Esophagus muscularis mucosa (tissue), 4 donors: ENCODE measurements around the gene YWHAG. TPM values are rescaled to one million over a fixed set of nuclear protein-coding genes. Genes with fewer than 3 reads are reported as not detected.
"Not testable (repeated sequence)": the region's sequence is repeated elsewhere in the genome, so short reads cannot be mapped to it uniquely, and the experiment has no call there.

Experiments used
- DNase-seq: peaks from one replicate; pipeline ENCODE4 v3.0.0-alpha.2; 2017; ENCODE audit errors: extremely low spot score
- H3K27ac ChIP-seq, 4 donors: fragments of 200-600 bp; sonication (generic); replicated peaks in 1 of 4; 1 replicate in 3 of 4; 2 replicates in 1 of 4; pipeline ENCODE4 v1.5.1; 2016 to 2019; ENCODE audit warnings: mild to moderate bottlenecking in 1 of 4
- H3K27me3 ChIP-seq, 4 donors: fragments of 200-600 bp; sonication (generic); one replicate each; pipeline versions ENCODE4 v1.5.1 to v1.6.0; 2016 to 2019
- H3K36me3 ChIP-seq, 4 donors: fragments of 200-600 bp; sonication (generic); one replicate each; pipeline ENCODE4 v1.5.1; 2016 to 2019
- H3K4me1 ChIP-seq, 4 donors: fragments of 200-600 bp; sonication (generic); one replicate each; pipeline ENCODE4 v1.5.1; 2016 to 2019
- H3K4me3 ChIP-seq, 4 donors: fragments of 200-600 bp; sonication (generic); 1 replicate in 2 of 4; 2 replicates in 2 of 4; pipeline ENCODE4 v1.5.1; 2016 to 2019; ENCODE audit warnings: mild to moderate bottlenecking in 4 of 4, moderate library complexity in 1 of 4
- H3K9me3 ChIP-seq, 4 donors: fragments of 200-600 bp; sonication (generic); 1 replicate in 3 of 4; 2 replicates in 1 of 4; pipeline ENCODE4 v1.5.1; 2016 to 2019
- CTCF ChIP-seq, 3 experiments: fragments of 200-600 bp in 2 of 3; fragments of 450-650 bp in 1 of 3; sonication (generic) in 2 of 3; IDR thresholded peaks; one replicate each; pipeline ENCODE4 v1.5.1; 2017 to 2019; ENCODE audit warnings: antibody characterized with exemption in 3 of 3, mild to moderate bottlenecking in 2 of 3, moderate library complexity in 1 of 3
- EP300 ChIP-seq: sonication (generic); formaldehyde crosslinking; IDR thresholded peaks from one replicate; pipeline ENCODE4 v1.6.1; 2017; ENCODE audit warnings: antibody characterized with exemption
- POLR2A ChIP-seq: fragments of 450-650 bp; IDR thresholded peaks from one replicate; pipeline ENCODE4 v1.6.1; 2017; ENCODE audit warnings: antibody characterized with exemption, moderate library complexity, mild to moderate bottlenecking, low read depth
- POLR2AphosphoS5 ChIP-seq, 2 donors: sonication (generic); formaldehyde crosslinking; IDR thresholded peaks; one replicate each; pipeline ENCODE4 v1.6.1; 2017; ENCODE audit warnings: antibody characterized with exemption in 2 of 2
- WGBS: methylation state at CpG from one replicate; pipeline ENCODE4 v1.1.5; 2018; 5-methylcytosine and 5-hydroxymethylcytosine counted together
- intact Hi-C: fragments of 100-400 bp; cut with DNase I; formaldehyde crosslinking; loops from one replicate; pipeline ENCODE4 v1.15.1; 2023
- total RNA-seq, 4 donors: library from RNA; depleted of rRNA; stranded (reverse); fragments of >200 nt; gene quantifications; one replicate each; pipeline versions ENCODE4 v1.1.0 to v1.2.1, GENCODE V29; 2016

Gene YWHAG
- total RNA-seq, 4 donors from 2014 or later: 55.7 to 91.6 (median 73.7) TPM

GRCh38 chr7:76338298-76339084, 20.3 kb downstream of the YWHAG start:
- peaks cover 0 to 15% (median 5%) of the 10 kb centered on the region in 4 donors for H3K36me3 ChIP-seq
- no peak for DNase-seq
- H3K27me3 ChIP-seq: no peaks in the 10 kb centered on the region
- 69% methylated on average over 9 of the region's 9 CpGs for WGBS
- intact Hi-C loops: no loop called here
- no peak for TF ChIP-seq EP300
- TF ChIP-seq CTCF (IDR thresholded peaks at IDR 0.05): no peak
- TF ChIP-seq POLR2A: no peak
- TF ChIP-seq POLR2AphosphoS5 (IDR thresholded peaks at IDR 0.05): no peak
- no peaks in the 10 kb centered on the region for H3K9me3 ChIP-seq
- peaks cover 49 to 90% (median 78%) of the 10 kb centered on the region in 4 donors for H3K4me1 ChIP-seq
- H3K27ac ChIP-seq: no peak overlapping the region
- H3K4me3 ChIP-seq: no peak overlapping the region

DNA sequence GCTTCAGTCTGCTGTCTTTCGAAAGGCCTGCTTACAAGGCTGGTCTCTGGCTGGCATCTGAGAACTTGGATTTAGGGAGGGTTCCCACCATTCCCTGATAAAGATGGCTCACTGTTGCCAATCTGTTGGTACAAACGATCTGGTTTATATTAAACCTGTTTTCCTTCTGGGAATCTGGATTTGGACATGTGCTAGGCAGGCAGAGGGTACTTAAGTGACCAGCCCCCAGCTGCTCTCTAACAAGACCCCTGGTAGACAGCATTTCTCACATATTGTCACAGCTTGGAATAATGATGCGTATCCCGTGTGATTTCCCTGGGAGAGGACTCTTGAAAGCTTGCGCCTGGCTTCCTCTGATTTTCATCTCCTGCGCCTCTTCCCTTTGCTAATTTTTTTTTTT, 21.6 kb downstream of the YWHAG start:
- intact Hi-C loops: no loop called here
- H3K9me3 ChIP-seq: no peaks in the 10 kb centered on the region
- TF ChIP-seq EP300 (no peak), CTCF (IDR thresholded peaks at IDR 0.05) (no peak), POLR2A (no peak), POLR2AphosphoS5 (IDR thresholded peaks at IDR 0.05) (no peak)
- H3K27ac ChIP-seq: no peak overlapping the region
- WGBS: 81% methylated on average over 6 of the region's 6 CpGs
- no peak for DNase-seq
- H3K27me3 ChIP-seq: no peaks in the 10 kb centered on the region
- peaks cover 56 to 91% (median 83%) of the 10 kb centered on the region in 4 donors for H3K4me1 ChIP-seq
- H3K4me3 ChIP-seq: no peak overlapping the region
- H3K36me3 ChIP-seq: peaks cover 0 to 2% (median 0%) of the 10 kb centered on the region in 4 donors

DNA sequence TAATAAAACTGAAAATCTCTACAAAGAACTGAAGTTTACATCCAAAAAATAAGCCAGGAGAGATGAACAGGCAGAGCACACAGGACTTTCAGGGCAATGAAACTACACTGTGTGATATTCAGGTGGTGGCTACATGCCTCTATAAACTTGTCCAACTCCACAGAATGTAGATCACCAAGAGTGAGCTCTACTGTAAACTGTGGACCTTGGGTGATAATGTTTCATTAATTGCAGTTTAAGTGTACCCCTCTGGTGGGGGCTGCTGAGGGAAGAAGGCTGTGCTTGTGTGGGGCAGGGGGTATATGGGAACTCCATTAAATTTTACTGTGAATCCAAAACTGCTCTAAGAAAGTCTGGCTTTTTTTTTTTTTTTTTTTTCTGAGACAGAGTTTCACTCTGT, 22.7 kb downstream of the YWHAG start:
- Histone ChIP-seq H3K36me3 (no peaks in the 10 kb centered on the region), H3K4me3 (no peak overlapping the region), H3K27me3 (no peaks in the 10 kb centered on the region), H3K9me3 (no peaks in the 10 kb centered on the region), H3K4me1 (peaks cover 64 to 92% (median 83%) of the 10 kb centered on the region in 4 donors), H3K27ac (no peak overlapping the region)
- DNase-seq: no peak
- intact Hi-C loops: no loop called here
- TF ChIP-seq POLR2A: no peak
- no peak for TF ChIP-seq CTCF (IDR thresholded peaks at IDR 0.05)

GRCh38 chr7:76335417-76335816, 23.4 kb downstream of the YWHAG start:
- DNase-seq, H3K27ac ChIP-seq, H3K36me3 ChIP-seq, H3K9me3 ChIP-seq, intact Hi-C loops, H3K4me3 ChIP-seq, H3K27me3 ChIP-seq: not testable (repeated sequence)
- H3K4me1 ChIP-seq: peaks cover 64 to 92% (median 83%) of the 10 kb centered on the region in 4 donors
- no CpG with 5 or more reads among the region's 2 CpGs for WGBS

DNA sequence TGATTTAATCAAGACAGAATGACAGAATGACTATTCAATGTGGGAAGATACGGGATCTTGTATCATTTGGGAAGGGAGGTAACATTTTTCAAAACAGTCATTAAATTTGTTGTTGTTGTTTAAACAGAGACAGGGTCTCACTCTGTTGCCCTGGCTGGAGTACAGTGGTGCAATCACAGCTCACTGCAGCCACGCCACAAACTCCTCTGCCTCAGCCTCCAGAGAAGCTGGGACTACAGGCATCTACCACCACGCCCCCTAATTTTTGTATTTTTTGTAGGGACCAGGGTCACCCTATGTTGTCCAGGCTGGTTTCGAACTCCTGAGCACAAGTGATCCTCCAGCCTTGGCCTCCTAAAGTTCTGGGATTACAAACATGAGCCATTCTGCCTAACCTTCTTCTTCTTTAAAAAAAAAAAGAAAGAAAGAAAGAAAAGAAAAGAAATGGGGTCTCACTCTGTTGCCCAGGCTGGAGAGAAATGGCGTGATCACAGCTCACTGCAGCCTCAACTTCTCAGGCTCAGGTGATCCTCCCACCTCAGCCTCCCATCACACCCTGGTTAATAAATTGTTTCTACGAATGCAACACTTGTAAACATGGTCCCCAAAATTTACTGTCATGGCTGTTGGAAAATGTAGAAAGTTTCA, 24.3 kb downstream of the YWHAG start:
- intact Hi-C loops: no loop called here
- peak overlapping the region in 2 of 4 donors; percentile 54 to 66 for H3K27ac ChIP-seq
- no peak for DNase-seq

More for the DNA sequence above, 24.3 kb downstream of the YWHAG start:
- Histone ChIP-seq H3K4me1 (peaks cover 66 to 90% (median 80%) of the 10 kb centered on the region in 4 donors), H3K4me3 (no peak overlapping the region), H3K9me3 (no peaks in the 10 kb centered on the region), H3K36me3 (peaks cover 3 to 11% (median 6%) of the 10 kb centered on the region in 4 donors), H3K27me3 (no peaks in the 10 kb centered on the region)
- no peak for TF ChIP-seq CTCF (IDR thresholded peaks at IDR 0.05)
- TF ChIP-seq POLR2A: no peak
- no peak for TF ChIP-seq EP300
- 91% methylated on average over 6 of the region's 6 CpGs for WGBS
